Measurements from ENCODE around the gene TAF10.
A peak's percentile ranks its signal among the peaks of the same experiment; 100 is the strongest.

TAF10 gene

DNA sequence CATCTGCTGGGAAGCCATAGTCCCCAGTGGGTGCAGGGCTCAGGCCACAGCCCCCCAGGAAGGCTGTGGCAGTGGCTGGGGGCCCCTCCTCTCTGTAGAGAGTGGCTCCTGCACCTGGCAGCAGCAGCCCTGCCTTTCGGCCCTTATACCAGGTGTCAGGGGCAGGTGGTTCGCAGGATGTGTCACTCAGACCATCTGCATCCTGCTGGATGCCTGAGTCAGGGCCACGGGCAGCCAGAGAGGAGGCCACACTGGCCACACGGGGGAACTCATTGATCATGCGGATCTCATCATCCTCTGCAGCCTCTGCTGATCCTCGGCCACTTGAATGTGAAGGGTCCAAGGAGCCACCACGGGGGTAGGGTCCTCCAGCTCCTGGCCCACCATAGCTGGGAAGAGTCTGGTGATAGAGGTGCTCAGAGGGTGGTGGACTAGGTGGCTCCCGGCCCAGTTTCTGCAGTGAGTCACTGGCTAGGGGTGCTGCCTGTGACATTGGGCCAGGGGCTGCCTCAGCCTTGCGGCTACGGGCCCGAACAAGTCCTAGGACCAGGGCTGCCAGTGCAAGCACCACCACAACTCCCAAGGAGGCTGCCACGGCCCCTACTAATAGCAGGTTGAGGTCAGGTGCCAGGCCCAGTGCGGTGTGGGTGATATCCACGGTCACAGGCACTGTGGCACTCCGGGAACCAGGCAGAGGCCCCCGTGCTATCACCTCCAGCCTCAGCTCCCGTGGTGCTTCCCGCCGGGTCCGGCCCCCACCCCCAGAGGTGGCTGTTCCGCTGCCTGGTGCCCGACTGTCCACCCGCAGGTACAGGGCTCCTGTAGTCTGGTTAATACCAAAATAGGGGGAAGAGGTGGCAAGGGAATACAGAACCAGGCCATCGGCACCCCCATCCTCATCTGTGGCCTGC is 10.5 kb upstream of the TAF10 start:
- Mint-ChIP-seq H3K27me3 (no peaks in the 10 kb centered on the region), H3K36me3 (no peaks in the 10 kb centered on the region), H3K27ac (no peak overlapping the region), H3K4me1 (ENCODE audit: low read depth) (peaks cover 4% of the 10 kb centered on the region), H3K4me3 (no peak overlapping the region), H3K9me3 (ENCODE audit: low read depth) (no peaks in the 10 kb centered on the region)

DNA sequence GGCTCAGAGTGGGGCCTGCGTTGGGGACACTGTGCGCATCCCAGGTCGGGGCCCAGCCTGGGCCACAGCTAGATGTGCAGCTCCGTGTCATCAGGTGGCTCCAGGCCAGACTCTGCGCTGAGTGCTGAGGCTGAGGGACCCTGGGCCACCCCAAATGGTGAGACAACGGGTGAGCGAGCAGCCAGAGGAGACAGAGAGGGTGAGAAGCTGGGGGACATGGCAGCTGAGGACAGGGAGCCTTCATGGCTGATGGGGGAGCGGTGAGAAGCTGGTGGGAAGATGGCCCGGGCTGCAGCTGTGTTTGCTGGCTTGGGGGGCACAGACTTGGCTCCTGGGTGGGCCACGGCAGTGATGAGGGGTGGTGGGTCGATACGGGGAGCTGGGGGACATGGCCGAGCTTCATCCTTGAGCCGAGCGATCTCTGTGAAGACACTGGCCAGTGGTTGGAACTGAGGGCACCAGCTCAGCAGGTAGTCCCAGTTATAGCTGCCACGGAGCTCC is 9.7 kb upstream of the TAF10 start:
- Mint-ChIP-seq H3K4me3 (no peak overlapping the region), H3K9me3 (ENCODE audit: low read depth) (no peaks in the 10 kb centered on the region), H3K27me3 (no peaks in the 10 kb centered on the region), H3K36me3 (no peaks in the 10 kb centered on the region), H3K27ac (no peak overlapping the region), H3K4me1 (ENCODE audit: low read depth) (peaks cover under 1% of the 10 kb centered on the region)

DNA sequence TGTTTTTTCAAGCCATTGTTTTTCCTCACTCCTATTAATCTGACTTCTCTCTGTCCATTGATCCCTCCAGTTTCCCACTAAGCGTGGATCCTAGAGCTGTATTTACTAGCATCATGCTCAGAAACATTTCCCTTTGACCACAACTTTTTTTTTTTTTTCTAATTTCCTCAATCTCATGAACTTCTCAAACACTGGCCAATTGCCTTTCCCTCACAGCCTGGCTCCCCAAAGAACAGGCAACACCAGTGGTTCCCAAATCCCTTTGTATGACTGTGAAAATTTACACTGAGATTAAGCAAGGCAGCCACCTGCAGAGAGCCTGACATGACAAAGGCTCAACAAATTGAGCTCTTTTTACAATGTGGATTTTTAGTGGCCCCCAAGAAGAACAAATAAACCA is 8.6 kb upstream of the TAF10 start:
- Mint-ChIP-seq H3K27me3 (no peaks in the 10 kb centered on the region), H3K36me3 (no peaks in the 10 kb centered on the region), H3K9me3 (ENCODE audit: low read depth) (no peaks in the 10 kb centered on the region), H3K4me3 (no peak overlapping the region), H3K27ac (no peak overlapping the region), H3K4me1 (ENCODE audit: low read depth) (peaks cover 8% of the 10 kb centered on the region)

DNA sequence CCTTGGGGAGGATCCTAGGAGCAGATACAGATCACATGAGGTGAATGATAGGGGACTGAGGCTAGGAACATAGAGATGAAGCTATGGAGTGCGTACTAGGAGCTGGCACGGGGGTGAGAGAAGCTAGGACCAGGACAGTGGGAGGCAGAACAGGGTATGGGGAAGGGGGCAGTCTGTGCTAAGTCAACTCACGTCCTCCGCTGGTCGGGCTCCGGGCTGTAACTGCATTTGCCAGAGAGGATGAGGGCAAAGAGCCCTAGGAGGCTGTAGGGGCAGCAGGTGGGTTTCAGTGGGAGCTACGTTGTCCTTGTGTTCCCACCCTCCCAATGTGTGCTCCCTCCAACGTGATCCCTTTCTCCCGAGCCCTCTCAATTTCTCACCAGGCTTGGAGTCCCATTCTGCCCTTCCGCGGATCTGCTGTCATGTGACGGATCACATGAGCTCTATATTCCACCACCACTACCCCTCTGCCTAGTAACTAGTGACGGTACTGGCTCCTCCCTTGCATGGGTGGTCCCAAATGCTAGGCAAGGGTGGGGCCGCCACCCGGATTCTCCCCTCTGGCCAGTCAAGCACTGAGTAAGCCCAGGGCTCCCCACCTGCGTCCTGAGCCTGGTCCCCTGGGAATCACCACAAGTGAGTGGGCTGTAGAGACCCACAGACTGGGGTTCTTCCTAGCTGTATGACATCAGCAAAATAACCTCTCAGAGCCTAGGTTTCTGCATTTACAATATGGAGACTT is 7.2 kb upstream of the TAF10 start, which contains the start of gene TPP1:
Gene TPP1 (minus strand): TSS at position 419 of the 742 bp plus-strand sequence. CDS start 22 bp downstream, at position 397.
- H3K4me3 Mint-ChIP-seq: no peak within 1 kb of the TSS
- H3K36me3 Mint-ChIP-seq: no peaks in the 10 kb centered on the region
- H3K9me3 Mint-ChIP-seq (ENCODE audit: low read depth): no peaks in the 10 kb centered on the region
- peaks cover 9% of the 10 kb centered on the region for H3K4me1 Mint-ChIP-seq (ENCODE audit: low read depth)
- H3K27me3 Mint-ChIP-seq: no peaks in the 10 kb centered on the region
- no peak within 1 kb of the TSS for H3K27ac Mint-ChIP-seq

DNA sequence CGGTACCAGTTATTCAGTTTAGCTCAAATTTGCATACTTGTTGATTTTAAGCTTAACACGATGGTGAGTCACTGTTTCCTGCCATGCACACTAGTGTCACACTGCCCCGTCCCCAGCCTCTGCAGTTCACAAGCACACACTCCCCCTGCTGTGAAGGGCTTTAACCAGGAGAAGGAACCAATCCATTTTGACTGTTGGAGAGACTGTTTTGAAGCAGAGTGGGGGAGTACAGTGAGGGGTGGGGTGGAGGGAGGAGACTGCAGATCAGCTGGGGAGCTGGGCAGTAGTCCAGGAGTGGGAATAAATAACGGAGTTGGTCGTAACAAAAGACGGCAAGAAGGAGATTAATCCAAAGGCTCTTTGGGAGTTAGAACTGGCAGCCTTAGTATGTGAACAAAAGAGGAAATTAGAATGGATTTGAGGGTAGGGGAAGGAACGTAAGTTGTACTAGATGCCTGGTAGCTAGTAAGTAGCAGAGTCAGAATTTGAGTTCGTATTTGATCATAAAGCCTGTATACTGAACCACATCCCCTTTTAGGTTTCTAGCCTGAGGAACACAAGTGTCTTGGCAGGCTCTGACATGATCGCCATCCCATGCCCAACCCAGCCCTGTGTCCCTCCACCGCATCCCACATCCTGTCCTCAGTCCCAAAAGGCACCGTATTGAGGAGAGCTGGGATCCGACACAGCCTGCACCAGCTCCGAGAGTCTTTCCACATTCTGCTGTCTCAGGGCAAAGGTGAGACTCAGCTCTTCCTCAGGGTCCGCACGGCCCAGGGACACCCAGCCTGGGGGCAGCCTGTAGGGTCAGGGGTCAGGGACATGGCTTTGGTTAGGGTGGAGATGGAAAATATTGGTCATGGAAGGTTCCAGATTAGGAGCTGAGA is 6.3 kb upstream of the TAF10 start:
- Mint-ChIP-seq H3K27ac (no peak overlapping the region), H3K9me3 (ENCODE audit: low read depth) (no peaks in the 10 kb centered on the region), H3K4me3 (no peak overlapping the region), H3K27me3 (no peaks in the 10 kb centered on the region), H3K36me3 (no peaks in the 10 kb centered on the region), H3K4me1 (ENCODE audit: low read depth) (peaks cover 9% of the 10 kb centered on the region)

DNA sequence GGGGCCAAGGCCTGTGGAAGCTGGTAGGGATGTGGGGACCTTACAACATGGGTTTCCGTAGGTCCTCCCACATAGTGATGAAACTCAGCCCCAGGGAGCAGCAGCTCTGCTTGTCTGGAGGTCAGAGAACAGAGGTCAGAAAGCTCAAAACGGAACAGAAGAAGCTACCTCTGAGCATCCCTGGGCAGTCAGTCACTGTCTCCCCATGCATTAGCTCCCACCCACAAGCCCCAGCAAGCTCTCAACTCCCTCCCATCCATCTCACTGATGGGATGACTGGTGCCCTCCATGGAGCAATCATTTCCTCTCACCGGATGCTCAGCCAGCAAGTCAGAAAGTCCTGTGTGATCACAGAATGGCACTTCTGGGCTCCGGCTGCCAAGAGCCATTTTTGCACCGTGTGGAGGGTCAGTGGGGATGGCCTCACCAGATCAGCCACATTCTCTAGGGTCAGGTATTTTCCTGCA is 5.3 kb upstream of the TAF10 start:
- Mint-ChIP-seq H3K9me3 (ENCODE audit: low read depth) (no peaks in the 10 kb centered on the region), H3K27ac (no peak overlapping the region), H3K4me3 (no peak overlapping the region), H3K36me3 (no peaks in the 10 kb centered on the region), H3K27me3 (no peaks in the 10 kb centered on the region), H3K4me1 (ENCODE audit: low read depth) (peaks cover 9% of the 10 kb centered on the region)

DNA sequence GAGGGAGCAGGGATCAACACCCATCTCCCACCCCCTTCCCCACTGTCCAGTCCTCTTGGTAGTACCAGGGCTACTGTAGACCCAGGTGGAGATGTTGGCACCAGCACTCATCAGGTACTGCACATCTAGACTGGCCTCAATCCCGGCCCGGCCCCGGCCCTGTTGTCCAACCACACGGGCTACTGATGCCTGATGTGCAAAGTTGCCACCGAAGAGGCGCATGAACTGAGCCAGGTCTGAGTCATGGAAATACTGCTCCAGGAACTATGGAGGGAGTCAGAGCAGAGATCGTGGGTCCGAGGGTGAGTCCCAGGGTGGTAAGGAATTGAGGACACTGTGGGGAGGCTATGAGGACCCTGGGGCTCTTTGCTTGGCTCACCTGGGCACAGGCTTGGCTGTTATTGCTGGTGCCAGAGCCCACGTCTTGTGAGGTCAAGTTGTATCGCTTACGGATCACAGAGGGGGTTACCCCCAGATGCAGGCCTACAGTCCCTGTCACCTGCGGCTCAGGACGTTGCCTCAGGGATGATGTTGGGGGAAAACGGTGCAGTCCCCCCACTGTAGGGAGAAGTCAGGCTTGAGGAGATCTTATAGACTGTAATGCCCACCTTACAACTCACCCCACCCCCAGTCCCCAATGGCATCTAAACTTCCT is 4.7 kb upstream of the TAF10 start:
- Mint-ChIP-seq H3K4me3 (peak overlapping the region; percentile 31), H3K27me3 (no peaks in the 10 kb centered on the region), H3K4me1 (ENCODE audit: low read depth) (peaks cover 9% of the 10 kb centered on the region), H3K9me3 (ENCODE audit: low read depth) (no peaks in the 10 kb centered on the region), H3K36me3 (no peaks in the 10 kb centered on the region), H3K27ac (peak overlapping the region; percentile 16)

DNA sequence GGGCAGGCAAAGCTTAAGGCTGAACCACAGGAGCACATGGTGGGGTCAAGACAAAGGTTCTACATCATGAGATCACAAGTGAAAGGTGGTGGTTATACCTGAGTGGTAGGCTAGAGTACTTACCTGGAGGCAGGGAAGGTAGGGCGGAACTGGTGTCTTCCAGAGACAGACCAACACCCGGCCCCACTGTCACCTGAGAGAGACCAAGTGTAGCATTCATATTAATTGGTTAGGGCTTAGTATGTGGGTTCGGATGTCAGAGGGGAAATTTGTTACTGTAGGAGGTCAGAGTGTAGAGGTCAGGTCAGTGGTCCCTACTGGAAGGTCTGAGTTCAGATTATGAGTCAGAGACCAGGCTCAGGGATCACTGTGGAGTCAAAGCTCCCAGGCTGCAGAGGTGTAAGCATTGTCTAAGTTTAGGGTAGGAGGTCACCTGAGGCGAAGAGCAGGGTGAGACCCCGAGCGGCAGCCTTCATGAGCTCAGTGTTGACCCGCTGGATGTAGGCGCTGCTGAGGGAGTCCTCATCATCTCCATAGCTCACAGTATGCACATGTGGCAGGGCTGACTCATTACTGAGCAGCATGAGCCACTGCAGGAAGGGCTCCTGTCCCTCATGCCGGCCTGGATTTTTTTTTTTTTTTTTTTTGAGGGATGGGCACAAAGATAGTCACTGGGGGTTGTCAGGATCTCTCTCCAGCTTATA is 4.0 kb upstream of the TAF10 start:
- no peaks in the 10 kb centered on the region for H3K9me3 Mint-ChIP-seq (ENCODE audit: low read depth)
- H3K27ac Mint-ChIP-seq: peak overlapping the region; percentile 16
- no peaks in the 10 kb centered on the region for H3K36me3 Mint-ChIP-seq
- H3K27me3 Mint-ChIP-seq: no peaks in the 10 kb centered on the region
- peaks cover 14% of the 10 kb centered on the region for H3K4me1 Mint-ChIP-seq (ENCODE audit: low read depth)
- no peak overlapping the region for H3K4me3 Mint-ChIP-seq

DNA sequence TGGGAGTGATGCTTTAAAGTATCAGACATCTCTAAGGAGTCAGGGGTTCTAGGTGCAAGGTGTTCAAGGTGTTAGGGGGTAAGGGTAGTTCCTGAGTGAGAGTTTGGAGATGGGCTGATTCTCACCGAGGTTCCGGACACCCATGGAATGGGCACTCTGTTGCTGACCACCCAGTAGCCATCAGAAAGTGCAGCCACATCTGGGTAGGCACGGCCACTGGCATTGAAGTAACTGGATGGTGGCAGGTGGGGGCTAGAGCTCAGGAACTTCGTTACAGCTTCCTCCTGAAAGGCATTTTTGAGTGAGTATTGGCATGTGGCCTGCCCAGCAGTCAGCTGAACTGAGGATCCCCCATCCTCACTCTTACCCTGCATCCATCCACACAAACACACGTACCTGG is 3.0 kb upstream of the TAF10 start:
- Mint-ChIP-seq H3K27me3 (no peaks in the 10 kb centered on the region), H3K27ac (no peak overlapping the region), H3K4me3 (no peak overlapping the region), H3K36me3 (no peaks in the 10 kb centered on the region), H3K9me3 (ENCODE audit: low read depth) (no peaks in the 10 kb centered on the region), H3K4me1 (ENCODE audit: low read depth) (peaks cover 22% of the 10 kb centered on the region)

DNA sequence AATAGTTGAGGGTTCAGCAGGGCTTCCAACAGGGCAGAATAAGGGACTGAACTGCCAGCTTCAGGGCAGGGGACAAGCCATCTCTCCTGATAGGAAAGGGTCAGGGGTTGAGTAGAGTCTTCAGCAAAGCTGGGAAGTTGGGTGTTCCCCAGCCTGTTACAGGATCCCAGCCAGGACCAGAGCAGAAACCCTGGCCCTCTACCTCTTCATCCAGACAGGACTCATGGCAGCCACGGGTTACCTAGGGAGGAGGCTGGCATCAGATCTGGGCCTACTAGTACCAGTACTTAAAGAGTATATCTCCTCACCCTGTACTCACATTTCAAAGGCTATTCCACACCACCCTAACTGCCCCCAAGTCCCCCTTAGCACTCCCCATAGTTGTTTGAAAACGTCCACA is 2.4 kb upstream of the TAF10 start:
- H3K4me1 Mint-ChIP-seq (ENCODE audit: low read depth): peaks cover 27% of the 10 kb centered on the region
- no peaks in the 10 kb centered on the region for H3K27me3 Mint-ChIP-seq
- H3K27ac Mint-ChIP-seq: no peak overlapping the region
- H3K4me3 Mint-ChIP-seq: no peak overlapping the region
- no peaks in the 10 kb centered on the region for H3K9me3 Mint-ChIP-seq (ENCODE audit: low read depth)
- no peaks in the 10 kb centered on the region for H3K36me3 Mint-ChIP-seq

DNA sequence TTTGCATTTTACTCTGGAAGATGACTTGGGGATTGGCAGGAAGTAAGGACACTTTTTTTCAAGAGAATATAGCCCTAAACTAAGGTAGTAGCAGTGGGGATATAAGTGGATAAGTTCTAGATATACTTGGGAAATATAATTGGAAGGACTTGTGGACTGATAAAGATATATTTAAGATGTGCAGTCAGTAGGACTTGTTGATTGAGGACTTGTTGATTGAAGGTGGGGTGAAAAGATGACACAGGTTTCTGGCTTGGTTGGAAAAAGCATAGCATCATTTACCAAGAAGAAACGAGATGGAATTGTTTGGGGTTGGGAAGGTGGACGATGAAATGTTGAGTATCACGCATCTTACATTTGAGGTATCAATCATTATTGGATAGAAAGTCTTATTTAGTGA is 1.5 kb upstream of the TAF10 start:
- Mint-ChIP-seq H3K36me3 (no peaks in the 10 kb centered on the region), H3K4me3 (no peak overlapping the region), H3K9me3 (ENCODE audit: low read depth) (no peaks in the 10 kb centered on the region), H3K4me1 (ENCODE audit: low read depth) (peaks cover 35% of the 10 kb centered on the region), H3K27ac (no peak overlapping the region), H3K27me3 (no peaks in the 10 kb centered on the region)

DNA sequence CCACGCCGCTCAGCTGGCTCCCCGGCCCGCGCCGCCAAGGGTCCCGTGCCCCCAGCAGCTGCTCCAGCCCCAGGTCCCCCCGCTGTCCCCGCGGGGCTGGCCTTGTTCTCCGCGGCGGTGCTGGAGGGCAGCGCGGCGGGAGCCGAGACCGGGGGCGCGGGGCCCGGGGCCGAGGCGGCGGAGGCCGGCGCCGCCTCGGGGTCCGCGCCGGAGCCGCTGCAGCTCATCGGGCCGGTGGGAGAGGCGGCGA is 128 bp downstream of the TAF10 start:
- Mint-ChIP-seq H3K27ac (no peak overlapping the region), H3K36me3 (no peaks in the 10 kb centered on the region), H3K4me3 (peak overlapping the region; percentile 97), H3K9me3 (ENCODE audit: low read depth) (no peaks in the 10 kb centered on the region), H3K27me3 (no peaks in the 10 kb centered on the region), H3K4me1 (ENCODE audit: low read depth) (peaks cover 51% of the 10 kb centered on the region)

DNA sequence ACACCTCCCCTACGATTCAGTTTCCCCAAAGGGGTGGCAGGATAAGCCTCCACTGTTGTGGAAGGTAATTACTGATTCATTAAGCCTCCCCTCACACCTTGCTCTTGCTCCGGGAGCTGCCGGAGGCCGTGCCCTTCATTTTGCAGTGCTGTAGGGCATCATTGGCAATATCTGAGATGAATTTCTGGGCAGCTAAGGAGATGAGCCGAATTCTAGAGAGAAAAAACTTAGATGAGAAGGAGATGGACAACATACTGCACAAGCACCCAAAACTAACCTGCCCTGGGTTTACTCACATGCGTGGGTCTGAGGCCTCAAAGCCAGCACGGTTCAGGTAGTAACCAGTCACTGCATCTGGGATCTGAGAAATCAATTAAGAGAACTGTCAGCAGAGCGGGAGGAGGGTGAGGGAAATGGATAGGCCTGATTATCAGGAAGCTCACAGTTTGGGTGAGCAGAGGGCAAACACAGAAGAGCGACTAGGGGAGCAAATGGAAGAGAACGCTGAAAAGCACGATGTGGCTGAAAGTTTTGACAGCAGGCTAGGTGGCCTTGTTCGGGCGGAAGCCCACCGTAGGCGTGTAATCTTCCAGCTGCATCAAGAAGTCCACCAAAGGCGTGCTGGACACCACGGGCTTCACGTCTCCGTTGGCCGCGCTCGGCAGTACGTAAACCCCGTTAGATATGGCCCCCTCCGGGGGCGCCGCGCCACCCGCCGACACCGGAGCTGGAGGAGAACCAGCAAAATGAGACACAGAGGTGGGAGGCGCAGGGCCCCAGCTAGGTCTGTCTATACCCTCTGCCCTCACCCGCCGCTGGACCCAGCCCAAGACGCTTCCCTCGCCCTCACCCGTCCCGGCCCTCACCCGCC is 689 bp downstream of the TAF10 start:
- peak overlapping the region; percentile 97 for H3K4me3 Mint-ChIP-seq
- peaks cover 47% of the 10 kb centered on the region for H3K4me1 Mint-ChIP-seq (ENCODE audit: low read depth)
- no peaks in the 10 kb centered on the region for H3K36me3 Mint-ChIP-seq
- peak overlapping the region; percentile 95 for H3K27ac Mint-ChIP-seq
- H3K27me3 Mint-ChIP-seq: no peaks in the 10 kb centered on the region
- H3K9me3 Mint-ChIP-seq (ENCODE audit: low read depth): no peaks in the 10 kb centered on the region
